HUES6 (cell line): ENCODE measurements around the gene MAP3K7.

Experiments
- H3K27ac ChIP-seq: 2 replicates; pipeline ENCODE4 v1.7.0; 2013; ENCODE audit warnings: low read depth, mild to moderate bottlenecking, low read length, inconsistent platforms
- H3K27me3 ChIP-seq: 2 replicates; pipeline ENCODE4 v1.6.1; 2013; ENCODE audit warnings: low read length; ENCODE audit not compliant: control insufficient read depth, insufficient read depth
- H3K36me3 ChIP-seq: 2 replicates; pipeline ENCODE4 v1.6.1; 2013; ENCODE audit warnings: low read length; ENCODE audit not compliant: control insufficient read depth, insufficient read depth
- H3K4me1 ChIP-seq: 2 replicates; pipeline ENCODE4 v1.6.1; 2013; ENCODE audit warnings: low read length; ENCODE audit not compliant: control insufficient read depth, insufficient read depth
- H3K4me3 ChIP-seq: 2 replicates; pipeline ENCODE4 v1.5.1; 2013; ENCODE audit warnings: low read depth, low read length
- H3K9ac ChIP-seq: one replicate; pipeline ENCODE4 v1.6.1; 2013; ENCODE audit warnings: mild to moderate bottlenecking, low read length
- H3K9me3 ChIP-seq: 2 replicates; pipeline ENCODE4 v1.6.1; 2013; ENCODE audit warnings: low read depth, low read length; ENCODE audit not compliant: control insufficient read depth, insufficient read depth

MAP3K7 gene

GRCh38 chr6:90483116-90483839 lies 103.6 kb downstream of the MAP3K7 start:
- H3K4me3 ChIP-seq, result no peak overlapping the region
- no peaks in the 10 kb centered on the region for H3K36me3 ChIP-seq
- H3K27ac ChIP-seq, result no peak overlapping the region
- peaks cover 9% of the 10 kb centered on the region for H3K9me3 ChIP-seq
- no peak overlapping the region for H3K9ac ChIP-seq
- H3K4me1 ChIP-seq, result peaks cover 16% of the 10 kb centered on the region
- H3K27me3 ChIP-seq, result no peaks in the 10 kb centered on the region

GRCh38 chr6:90480666-90481065 lies 106.2 kb downstream of the MAP3K7 start:
- H3K9me3 ChIP-seq, result peaks cover 4% of the 10 kb centered on the region
- peaks cover 22% of the 10 kb centered on the region for H3K4me1 ChIP-seq
- no peak overlapping the region for H3K27ac ChIP-seq
- no peak overlapping the region for H3K9ac ChIP-seq
- no peaks in the 10 kb centered on the region for H3K36me3 ChIP-seq
- no peaks in the 10 kb centered on the region for H3K27me3 ChIP-seq
- H3K4me3 ChIP-seq, result no peak overlapping the region

- no peaks in the 10 kb centered on the region for H3K27me3 ChIP-seq
- no peak overlapping the region for H3K27ac ChIP-seq
- no peak overlapping the region for H3K9ac ChIP-seq
- H3K9me3 ChIP-seq, result 0 out of 2 replicates have a peak, but pooled peaks cover 2% of the 10 kb centered on the region
- H3K36me3 ChIP-seq, result no peaks in the 10 kb centered on the region
- no peak overlapping the region for H3K4me3 ChIP-seq
- peaks cover 15% of the 10 kb centered on the region for H3K4me1 ChIP-seq
Observed at GRCh38 chr6:90479603-90479926, 107.3 kb downstream of the MAP3K7 start.

DNA sequence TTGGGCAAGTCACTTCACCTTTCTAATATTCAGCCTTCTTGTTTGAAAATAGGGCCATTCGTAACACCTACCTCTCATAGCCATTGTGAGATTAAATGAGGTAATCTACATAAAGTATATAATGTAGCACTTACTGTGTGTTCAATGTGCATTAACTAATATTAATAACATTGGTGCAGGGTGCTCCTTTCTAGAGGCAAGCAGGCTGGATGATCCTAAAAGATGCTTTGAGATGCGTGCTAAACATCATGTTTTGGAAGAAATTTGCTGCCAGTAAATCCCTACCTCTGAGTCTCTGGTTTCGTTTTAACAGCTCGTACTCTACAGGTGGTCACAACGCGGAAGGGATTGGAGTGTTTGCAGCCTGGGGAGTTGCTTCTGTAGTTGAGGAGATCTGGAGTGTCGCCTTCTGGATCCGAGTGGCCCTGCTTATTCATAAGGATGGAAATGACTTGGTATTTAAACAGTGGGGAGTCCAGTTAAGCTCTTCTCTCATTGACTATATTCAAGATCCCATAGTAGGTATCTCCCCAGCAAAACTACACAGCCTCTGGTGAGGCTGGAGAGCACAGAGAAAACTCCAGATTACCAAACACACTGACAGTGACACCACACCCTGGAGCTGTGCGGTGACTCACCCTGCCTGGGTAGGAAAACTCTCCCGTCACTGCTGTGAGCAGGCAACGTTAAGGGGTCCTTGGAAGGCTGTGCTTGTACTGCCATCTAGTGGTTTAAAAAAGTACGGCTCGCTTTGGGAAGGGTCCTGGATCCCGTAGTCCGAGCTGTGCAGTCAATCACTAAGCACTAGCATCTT lies 107.9 kb downstream of the MAP3K7 start:
- H3K27me3 ChIP-seq, result no peaks in the 10 kb centered on the region
- 0 out of 2 replicates have a peak, but pooled peaks cover 2% of the 10 kb centered on the region for H3K9me3 ChIP-seq
- no peak overlapping the region for H3K27ac ChIP-seq
- H3K4me1 ChIP-seq, result peaks cover 15% of the 10 kb centered on the region
- no peaks in the 10 kb centered on the region for H3K36me3 ChIP-seq
- no peak overlapping the region for H3K4me3 ChIP-seq
- no peak overlapping the region for H3K9ac ChIP-seq

- H3K4me1 ChIP-seq, result peaks cover 15% of the 10 kb centered on the region
- no peak overlapping the region for H3K4me3 ChIP-seq
- no peak overlapping the region for H3K27ac ChIP-seq
- no peaks in the 10 kb centered on the region for H3K36me3 ChIP-seq
- no peaks in the 10 kb centered on the region for H3K27me3 ChIP-seq
- H3K9ac ChIP-seq, result no peak overlapping the region
- 0 out of 2 replicates have a peak, but pooled peaks cover 2% of the 10 kb centered on the region for H3K9me3 ChIP-seq
Observed at GRCh38 chr6:90478278-90478677, 108.6 kb downstream of the MAP3K7 start.

- Histone ChIP-seq H3K9me3 (no peaks in the 10 kb centered on the region), H3K36me3 (no peaks in the 10 kb centered on the region), H3K27ac (no peak overlapping the region), H3K4me3 (no peak overlapping the region), H3K9ac (no peak overlapping the region), H3K4me1 (peaks cover 15% of the 10 kb centered on the region), H3K27me3 (no peaks in the 10 kb centered on the region)
Observed at GRCh38 chr6:90477366-90477765, 109.5 kb downstream of the MAP3K7 start.

DNA sequence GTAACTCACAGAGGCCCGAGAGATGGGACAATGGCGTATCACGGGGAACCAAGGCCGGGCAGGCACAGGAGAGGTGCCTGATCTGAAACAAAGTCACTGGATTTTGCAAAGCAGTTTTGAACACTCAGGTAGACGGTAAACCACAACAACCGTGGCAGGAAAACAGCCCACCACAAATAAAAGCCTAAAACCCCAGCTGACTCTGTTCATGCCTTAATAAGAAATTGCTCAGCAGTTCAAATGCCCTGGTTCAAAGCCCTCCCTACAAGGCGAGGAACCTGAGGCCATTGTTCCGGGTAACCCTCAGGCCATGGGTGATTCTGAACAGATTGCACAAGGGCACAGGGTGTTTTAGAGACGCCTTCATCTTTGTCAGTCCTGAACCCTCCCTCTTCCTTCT lies 114.2 kb downstream of the MAP3K7 start:
- Histone ChIP-seq H3K4me3 (no peak overlapping the region), H3K9me3 (no peaks in the 10 kb centered on the region), H3K4me1 (peaks cover 7% of the 10 kb centered on the region; the same call in 1 of the 2 replicates), H3K9ac (no peak overlapping the region), H3K36me3 (no peaks in the 10 kb centered on the region), H3K27ac (no peak overlapping the region), H3K27me3 (no peaks in the 10 kb centered on the region)

DNA sequence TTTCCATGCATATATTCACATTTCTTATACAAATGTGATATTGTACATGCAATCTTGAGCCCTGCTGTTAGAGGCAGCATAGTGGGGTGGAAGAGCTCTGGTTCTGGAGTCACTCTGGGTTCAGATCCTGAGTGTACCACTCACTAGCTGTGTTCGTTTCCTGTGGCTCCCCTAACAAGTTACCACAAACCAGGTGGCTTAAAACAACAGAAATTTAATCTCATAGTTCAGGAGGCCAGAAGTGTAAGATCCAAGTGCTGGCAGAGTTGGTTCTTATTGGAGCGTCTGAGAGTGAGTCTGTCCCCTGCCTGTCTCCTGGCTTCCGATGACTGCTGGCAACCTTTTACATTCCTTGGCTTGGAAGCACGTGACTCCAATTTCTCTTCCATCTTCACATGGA lies 115.6 kb downstream of the MAP3K7 start:
- no peak overlapping the region for H3K9ac ChIP-seq
- H3K9me3 ChIP-seq, result no peaks in the 10 kb centered on the region
- no peaks in the 10 kb centered on the region for H3K36me3 ChIP-seq
- H3K27ac ChIP-seq, result no peak overlapping the region
- no peak overlapping the region for H3K4me3 ChIP-seq
- no peaks in the 10 kb centered on the region for H3K27me3 ChIP-seq
- peaks cover 13% of the 10 kb centered on the region; the same call in 1 of the 2 replicates for H3K4me1 ChIP-seq

DNA sequence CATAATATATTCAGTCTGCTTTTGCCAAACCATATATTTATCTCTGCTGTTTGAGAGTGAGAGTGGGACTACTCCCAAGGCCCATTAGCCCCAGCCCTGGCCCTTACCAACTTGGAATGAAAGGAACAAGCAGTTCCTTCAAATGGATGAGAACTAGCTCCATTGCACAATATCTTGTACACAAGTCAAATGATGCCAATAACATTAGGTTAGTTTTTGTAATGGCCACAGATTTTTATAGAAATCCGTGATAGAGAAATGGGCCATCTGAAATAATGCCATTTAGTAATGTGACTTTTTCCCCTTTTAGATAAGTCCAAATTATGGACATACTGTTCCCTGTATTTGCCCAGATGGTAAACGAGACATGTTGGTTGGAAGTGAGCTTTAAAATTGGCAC lies 117.0 kb downstream of the MAP3K7 start:
- no peaks in the 10 kb centered on the region for H3K27me3 ChIP-seq
- H3K9me3 ChIP-seq, result no peaks in the 10 kb centered on the region
- H3K4me1 ChIP-seq, result peaks cover 13% of the 10 kb centered on the region; the same call in 1 of the 2 replicates
- H3K4me3 ChIP-seq, result no peak overlapping the region
- H3K9ac ChIP-seq, result no peak overlapping the region
- no peaks in the 10 kb centered on the region for H3K36me3 ChIP-seq
- H3K27ac ChIP-seq, result no peak overlapping the region

DNA sequence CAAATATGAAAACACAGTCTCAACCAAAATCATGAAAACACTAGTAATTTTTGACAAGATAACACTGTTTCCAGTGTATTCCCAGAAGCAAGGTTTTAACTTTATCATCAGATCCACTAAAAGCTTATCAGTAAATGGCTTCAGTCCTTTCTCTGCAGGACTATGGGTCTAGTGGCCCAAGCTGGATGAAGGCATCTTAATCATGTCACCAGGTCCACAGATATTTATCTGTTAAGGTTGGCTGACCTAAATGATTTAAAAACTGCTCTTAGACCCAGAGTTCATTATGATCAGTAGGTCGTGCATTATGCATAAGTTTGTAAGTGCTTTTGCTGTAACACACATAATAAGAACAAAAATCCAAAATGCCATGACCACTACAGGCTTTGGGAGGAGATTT lies 118.0 kb downstream of the MAP3K7 start:
- Histone ChIP-seq H3K4me3 (no peak overlapping the region), H3K27ac (no peak overlapping the region), H3K9ac (no peak overlapping the region), H3K27me3 (no peaks in the 10 kb centered on the region), H3K4me1 (peaks cover 13% of the 10 kb centered on the region; the same call in 1 of the 2 replicates), H3K36me3 (no peaks in the 10 kb centered on the region), H3K9me3 (no peaks in the 10 kb centered on the region)

DNA sequence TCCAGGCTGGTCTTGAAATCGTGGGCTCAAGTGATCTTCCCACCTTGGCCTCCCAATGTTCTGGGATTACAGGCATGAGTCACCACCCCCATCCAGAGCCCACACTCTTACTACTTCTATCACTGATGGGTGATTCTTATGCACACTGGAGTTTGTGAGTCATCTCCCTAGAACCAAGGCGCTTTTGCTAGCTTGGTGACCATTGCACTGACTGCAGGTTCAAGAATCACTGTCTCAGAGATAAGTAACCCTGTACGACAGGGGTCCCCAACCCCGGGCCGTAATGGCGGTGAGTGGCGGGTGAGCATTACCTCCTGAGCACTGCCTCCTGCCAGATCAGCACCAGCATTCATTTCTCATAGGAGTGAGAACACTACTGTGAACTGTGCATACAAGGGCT lies 118.8 kb downstream of the MAP3K7 start:
- Histone ChIP-seq H3K4me3 (no peak overlapping the region), H3K27me3 (no peaks in the 10 kb centered on the region), H3K9me3 (no peaks in the 10 kb centered on the region), H3K4me1 (peaks cover 13% of the 10 kb centered on the region; the same call in 1 of the 2 replicates), H3K27ac (no peak overlapping the region), H3K36me3 (no peaks in the 10 kb centered on the region), H3K9ac (no peak overlapping the region)
